Measurements from ENCODE around the gene GSAP.
"Not testable (repeated sequence)": the region's sequence is repeated elsewhere in the genome, so short reads cannot be mapped to it uniquely, and the experiment has no call there.

The GSAP gene

DNA sequence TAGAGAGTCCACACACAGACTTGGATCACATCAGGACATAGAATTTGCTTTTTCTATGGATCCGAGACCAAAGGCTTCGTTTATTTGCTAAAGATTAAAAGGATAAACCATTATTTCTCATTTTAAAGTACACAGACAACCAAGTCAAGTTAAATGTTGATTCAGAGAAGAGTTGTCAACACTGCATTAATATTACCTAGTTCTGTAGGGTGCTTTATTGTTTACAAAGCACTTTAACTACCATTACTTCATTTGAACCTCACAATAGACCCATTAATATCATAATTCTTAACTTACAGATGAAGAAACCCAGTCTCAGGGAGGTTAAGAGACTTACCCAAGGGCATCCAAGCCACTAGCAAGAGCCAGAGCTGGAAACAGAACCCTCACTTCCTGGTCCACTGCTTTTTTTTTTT is 43.2 kb upstream of the GSAP start:
- H3K4me3 ChIP-seq (replicated peaks; ENCODE audit: low read depth, low read length), result no peak overlapping the region
- DNase-seq (ENCODE audit: low read depth), result no peak
- TF ChIP-seq, protein P1, sequence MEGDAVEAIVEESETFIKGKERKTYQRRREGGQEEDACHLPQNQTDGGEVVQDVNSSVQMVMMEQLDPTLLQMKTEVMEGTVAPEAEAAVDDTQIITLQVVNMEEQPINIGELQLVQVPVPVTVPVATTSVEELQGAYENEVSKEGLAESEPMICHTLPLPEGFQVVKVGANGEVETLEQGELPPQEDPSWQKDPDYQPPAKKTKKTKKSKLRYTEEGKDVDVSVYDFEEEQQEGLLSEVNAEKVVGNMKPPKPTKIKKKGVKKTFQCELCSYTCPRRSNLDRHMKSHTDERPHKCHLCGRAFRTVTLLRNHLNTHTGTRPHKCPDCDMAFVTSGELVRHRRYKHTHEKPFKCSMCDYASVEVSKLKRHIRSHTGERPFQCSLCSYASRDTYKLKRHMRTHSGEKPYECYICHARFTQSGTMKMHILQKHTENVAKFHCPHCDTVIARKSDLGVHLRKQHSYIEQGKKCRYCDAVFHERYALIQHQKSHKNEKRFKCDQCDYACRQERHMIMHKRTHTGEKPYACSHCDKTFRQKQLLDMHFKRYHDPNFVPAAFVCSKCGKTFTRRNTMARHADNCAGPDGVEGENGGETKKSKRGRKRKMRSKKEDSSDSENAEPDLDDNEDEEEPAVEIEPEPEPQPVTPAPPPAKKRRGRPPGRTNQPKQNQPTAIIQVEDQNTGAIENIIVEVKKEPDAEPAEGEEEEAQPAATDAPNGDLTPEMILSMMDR (IDR thresholded peaks at IDR 0.05; ENCODE audit: low read length, missing control alignments), result no peak

DNA sequence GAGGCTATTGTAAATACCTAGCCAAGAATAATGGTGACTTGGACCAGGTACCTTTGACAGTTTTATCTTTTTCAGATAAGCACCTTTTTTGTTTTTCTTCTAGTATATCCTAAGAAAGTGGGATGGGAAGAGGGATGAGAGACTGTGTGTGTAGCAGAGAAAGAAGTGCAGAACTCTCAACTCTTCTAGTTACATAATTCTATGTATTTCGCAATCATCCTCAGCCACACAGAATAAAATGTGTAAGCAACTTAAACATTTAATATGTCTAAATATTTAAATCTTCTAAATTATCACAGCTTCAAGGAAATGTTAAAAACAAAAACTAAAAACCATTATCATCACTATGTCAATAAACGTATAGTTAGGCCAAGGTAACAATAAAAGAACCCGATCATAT is 42.6 kb upstream of the GSAP start:
- TF ChIP-seq, protein P1 (IDR thresholded peaks at IDR 0.05; ENCODE audit: low read length, missing control alignments), result no peak
- no peak overlapping the region for H3K4me3 ChIP-seq (replicated peaks; ENCODE audit: low read depth, low read length)
- peak; percentile 50 for DNase-seq (ENCODE audit: low read depth)

DNA sequence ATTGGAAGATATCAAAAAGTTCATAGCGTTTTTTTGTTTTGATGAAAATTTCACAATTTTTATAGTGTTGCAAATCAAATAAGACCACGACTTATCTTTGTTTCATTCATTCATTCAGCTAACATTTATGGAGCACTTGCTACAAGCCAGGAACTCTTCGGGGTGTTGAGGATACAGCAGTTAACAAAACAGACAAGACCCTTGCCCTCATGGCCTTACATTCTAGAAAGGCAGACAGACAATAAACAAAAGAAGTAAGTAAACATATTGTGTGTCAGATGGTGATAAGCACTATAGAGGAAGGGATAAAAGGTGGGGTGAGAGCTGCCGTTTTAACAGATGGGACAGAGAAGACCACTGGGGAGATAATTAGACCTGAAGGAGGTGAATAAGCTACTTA is 41.6 kb upstream of the GSAP start:
- no peak for DNase-seq (ENCODE audit: low read depth)
- H3K4me3 ChIP-seq (replicated peaks; ENCODE audit: low read depth, low read length), result no peak overlapping the region
- TF ChIP-seq, protein P1 (IDR thresholded peaks at IDR 0.05; ENCODE audit: low read length, missing control alignments), result no peak

DNA sequence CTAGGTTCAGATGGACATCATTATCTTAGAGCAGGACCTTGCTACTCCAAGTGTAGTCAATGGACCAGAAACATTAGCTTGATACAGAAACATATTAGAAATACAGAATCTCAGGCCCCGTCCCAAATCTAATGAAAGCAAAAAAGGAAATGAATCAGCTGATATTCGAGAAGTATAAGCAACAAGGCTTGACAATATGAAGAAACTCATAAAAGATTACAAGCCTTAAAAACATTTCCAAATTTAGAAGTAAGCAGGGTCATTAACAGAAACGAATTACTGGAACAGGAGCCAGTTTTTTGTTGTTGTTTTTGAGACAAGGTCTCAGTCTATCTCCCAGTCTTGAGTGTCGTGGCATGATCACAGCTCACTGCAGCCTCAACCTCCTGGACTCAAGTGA is 40.5 kb upstream of the GSAP start:
- peak; percentile 53 for DNase-seq (ENCODE audit: low read depth)
- TF ChIP-seq, protein P1 (IDR thresholded peaks at IDR 0.05; ENCODE audit: low read length, missing control alignments), result no peak
- no peak overlapping the region for H3K4me3 ChIP-seq (replicated peaks; ENCODE audit: low read depth, low read length)

DNA sequence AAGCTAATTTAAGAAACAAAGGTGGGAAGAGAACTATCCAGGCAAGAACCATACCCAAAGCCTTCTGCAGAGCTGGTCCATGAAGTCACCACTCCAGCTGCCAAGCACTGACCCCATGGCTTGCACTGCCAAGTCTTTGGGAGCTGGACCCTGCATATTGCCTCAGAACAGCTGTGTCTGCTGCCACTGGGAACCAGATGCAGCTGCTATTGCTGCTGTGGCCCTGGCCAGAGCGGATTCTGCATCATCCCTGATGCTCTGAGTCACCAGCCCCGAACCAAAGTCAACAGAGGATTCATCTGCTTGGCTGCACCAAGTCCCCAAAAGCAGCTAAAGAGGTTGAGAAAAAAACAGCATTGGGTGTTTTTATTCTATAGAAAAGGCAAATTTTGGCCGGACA is 39.2 kb upstream of the GSAP start:
- DNase-seq (ENCODE audit: low read depth), result peak; percentile 89
- TF ChIP-seq, protein P1 (IDR thresholded peaks at IDR 0.05; ENCODE audit: low read length, missing control alignments), result no peak
- H3K4me3 ChIP-seq (replicated peaks; ENCODE audit: low read depth, low read length), result no peak overlapping the region

DNA sequence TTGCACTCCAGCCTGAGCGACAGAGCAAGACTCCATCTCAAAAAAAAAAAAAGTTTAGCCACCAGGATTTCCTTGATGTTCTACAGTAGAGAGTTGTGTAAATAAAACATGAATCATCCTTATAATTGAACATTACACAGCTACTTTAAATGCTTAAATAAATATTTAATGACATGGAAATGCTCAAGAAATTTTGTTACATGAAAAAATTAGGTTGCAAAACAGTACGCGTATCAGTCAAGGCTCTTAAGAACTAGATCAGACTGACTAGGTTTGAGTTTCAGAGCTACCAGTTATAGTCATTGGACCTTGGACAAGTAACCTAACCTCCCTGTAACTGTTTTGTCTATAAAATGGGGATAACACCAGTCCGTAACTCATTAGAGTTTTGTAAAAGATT is 38.7 kb upstream of the GSAP start:
- TF ChIP-seq, protein P1 (IDR thresholded peaks at IDR 0.05; ENCODE audit: low read length, missing control alignments), result no peak
- no peak for DNase-seq (ENCODE audit: low read depth)
- no peak overlapping the region for H3K4me3 ChIP-seq (replicated peaks; ENCODE audit: low read depth, low read length)

DNA sequence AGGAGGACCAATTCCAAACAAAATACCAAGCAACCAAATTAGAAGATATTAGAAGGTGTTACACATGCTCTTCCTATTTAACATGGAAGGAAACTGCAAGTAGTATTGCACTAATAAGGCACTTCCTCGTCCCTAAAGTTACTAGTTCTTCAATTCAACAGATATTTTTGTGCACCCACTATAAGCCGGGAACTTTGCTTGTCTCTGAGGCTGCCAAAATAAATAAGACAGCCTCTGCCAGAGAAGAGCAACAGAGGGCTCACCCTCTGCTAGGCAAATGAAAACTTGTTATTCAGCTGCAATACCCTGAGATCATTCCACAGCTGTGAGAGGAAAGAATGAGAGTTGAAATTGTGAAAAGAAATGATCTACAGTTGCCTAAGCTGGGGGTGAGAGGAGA is 37.4 kb upstream of the GSAP start:
- no peak overlapping the region for H3K4me3 ChIP-seq (replicated peaks; ENCODE audit: low read depth, low read length)
- peak; percentile 51 for DNase-seq (ENCODE audit: low read depth)
- TF ChIP-seq, protein P1 (IDR thresholded peaks at IDR 0.05; ENCODE audit: low read length, missing control alignments), result no peak

DNA sequence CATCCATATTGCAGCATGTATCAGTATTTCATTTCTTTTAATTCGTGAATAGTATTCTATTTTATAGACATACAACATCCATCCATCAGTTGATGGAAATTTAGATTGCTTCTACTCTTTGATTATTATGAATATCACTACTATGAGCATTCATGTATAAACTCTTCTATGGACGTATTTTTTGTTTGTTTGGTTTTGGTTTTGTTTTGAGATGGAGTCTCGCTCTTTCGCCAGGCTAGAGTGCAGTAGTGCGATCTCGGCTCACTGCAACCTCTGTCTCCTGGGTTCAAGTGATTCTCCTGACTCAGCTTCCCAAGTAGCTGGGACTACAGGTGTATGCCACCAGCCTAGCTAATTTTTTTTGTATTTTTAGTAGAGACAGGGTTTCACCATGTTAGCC is 35.8 kb upstream of the GSAP start:
- not testable (repeated sequence) for DNase-seq (ENCODE audit: low read depth); H3K4me3 ChIP-seq (replicated peaks; ENCODE audit: low read depth, low read length)
